ENCODE results near the gene CCDC43. TPM values are rescaled to one million over a fixed set of nuclear protein-coding genes. Genes with fewer than 3 reads are reported as not detected.

CCDC43 gene
- total and polyA plus RNA-seq, 2 of the 13 experiments (the other 11 are each of a cell fraction or from before 2014, with no cell fraction given), result 17.5 to 94.8 TPM

- H3K27ac ChIP-seq (ENCODE audit: extremely low read length, insufficient read depth, low read length), result no peak overlapping the region
- no TSS peak for BruUV-seq (replicated peaks)
- intact Hi-C loops (cut with micrococcal nuclease; ENCODE audit: unreplicated experiment) (no loop called here), in situ Hi-C loops (cut with HindIII; ENCODE audit: extremely low pct_ligation_motif_present, low pct_unique_long_range_greater_than_20kb) (no loop called here)
- H3K79me2 ChIP-seq (ENCODE audit: insufficient read depth, low read length), result no peaks in the 10 kb centered on the region
- no peak for TF ChIP-seq SIN3A (IDR thresholded peaks at IDR 0.05; ENCODE audit: borderline replicate concordance, low read depth, low read length)
- TF ChIP-seq BCLAF1 (IDR thresholded peaks at IDR 0.05), result no peak
- TF ChIP-seq TEAD2 (CRISPR knock-in tag; IDR thresholded peaks at IDR 0.05), result no peak
- TF ChIP-seq PHF5A (CRISPR knock-in tag; IDR thresholded peaks at IDR 0.05; ENCODE audit: low read depth, unreplicated experiment), result no peak
- no peak for TF ChIP-seq ZNF546 (CRISPR knock-in tag; conservative IDR thresholded peaks at IDR 0.05)
- no peak for TF ChIP-seq RNF2 (conservative IDR thresholded peaks at IDR 0.05; ENCODE audit: low read depth)
- no peak for TF ChIP-seq ZNF143 (CRISPR knock-in tag; IDR thresholded peaks at IDR 0.05)
- no peak for TF ChIP-seq ZNF552 (CRISPR knock-in tag; IDR thresholded peaks at IDR 0.05; ENCODE audit: borderline replicate concordance)
- H3K9me3 ChIP-seq (ENCODE audit: low read length), result no peaks in the 10 kb centered on the region
- ATAC-seq (no peak), FAIRE-seq (no peak), DNase-seq (ENCODE audit: low spot score) (no peak)
- H3K9ac ChIP-seq (ENCODE audit: insufficient read depth, low read depth, low read length), result no peak overlapping the region
- H3K4me1 ChIP-seq (ENCODE audit: insufficient read depth, low read length), result no peaks in the 10 kb centered on the region
- 45% methylated on average over 12 of the region's 12 CpGs for WGBS (ENCODE audit: low lambda C conversion rate)
- no peaks in the 10 kb centered on the region for H4K20me1 ChIP-seq (ENCODE audit: insufficient read depth, low read length)
- 0 out of 5 replicates have a peak, but pooled peaks cover 0 to 4% of the 10 kb centered on the region in 2 experiments for H3K27me3 ChIP-seq (ENCODE audit: control insufficient read depth in 1 of 2, insufficient read depth in 2 of 2, low read length in 2 of 2)
- ChIA-PET CTCF (ENCODE audit: low intra/inter-chr PET ratio, low total read pairs) (no interaction called here), POLR2A (no interaction called here)
- H3K4me2 ChIP-seq (ENCODE audit: low read depth, low read length), result no peak overlapping the region
- H2AFZ ChIP-seq (ENCODE audit: low read length), result no peak overlapping the region
- no peaks in the 10 kb centered on the region for H3K36me3 ChIP-seq (replicated peaks in 1 of 2; ENCODE audit: control insufficient read depth in 1 of 2, insufficient read depth in 2 of 2, low read length in 2 of 2)
- no peak overlapping the region for H3K4me3 ChIP-seq (replicated peaks in 1 of 3; ENCODE audit: insufficient read depth in 1 of 3, low read depth in 2 of 3, low read length in 3 of 3)
These were observed 44.2 kb downstream of the CCDC43 start for GRCh38 chr17:44645341-44645740.
